ENCODE results near the gene NPAS3.

Gene NPAS3

DNA sequence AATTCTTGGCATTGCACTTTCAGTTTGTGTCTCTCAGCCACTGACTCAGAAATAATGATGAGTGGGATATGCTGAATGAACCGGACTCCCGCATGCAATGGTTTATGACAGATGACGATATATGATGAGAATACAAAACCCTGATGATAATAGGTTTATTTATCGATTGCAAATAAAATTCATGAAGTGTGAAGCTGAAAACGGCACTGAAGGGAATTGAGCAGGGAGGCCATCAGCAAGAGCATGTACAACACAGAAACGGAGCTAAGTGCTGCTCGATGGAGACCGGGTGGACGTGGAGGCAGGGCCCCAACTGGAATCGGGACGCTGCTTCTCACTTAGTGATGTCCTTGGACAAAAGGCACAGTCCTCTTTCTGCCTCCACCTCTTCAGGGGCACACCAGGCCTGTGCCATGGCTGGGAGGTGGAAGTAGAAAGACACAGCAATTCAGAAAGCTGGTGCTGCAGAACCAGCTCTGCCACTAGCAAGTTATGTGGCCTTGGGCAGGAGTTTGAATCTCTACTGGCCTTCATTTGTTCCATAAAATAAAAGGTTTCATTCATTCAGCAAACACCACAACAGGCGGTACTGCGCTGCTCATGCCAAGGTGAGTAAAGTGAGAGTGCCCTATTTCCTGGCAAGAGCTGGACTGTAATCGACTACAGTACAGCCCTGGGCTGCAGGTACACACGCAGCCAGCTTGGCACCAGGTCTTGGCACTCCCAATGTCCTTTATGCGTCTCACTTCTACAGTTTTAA lies 895.2 kb downstream of the NPAS3 start:
- no peak for DNase-seq

DNA sequence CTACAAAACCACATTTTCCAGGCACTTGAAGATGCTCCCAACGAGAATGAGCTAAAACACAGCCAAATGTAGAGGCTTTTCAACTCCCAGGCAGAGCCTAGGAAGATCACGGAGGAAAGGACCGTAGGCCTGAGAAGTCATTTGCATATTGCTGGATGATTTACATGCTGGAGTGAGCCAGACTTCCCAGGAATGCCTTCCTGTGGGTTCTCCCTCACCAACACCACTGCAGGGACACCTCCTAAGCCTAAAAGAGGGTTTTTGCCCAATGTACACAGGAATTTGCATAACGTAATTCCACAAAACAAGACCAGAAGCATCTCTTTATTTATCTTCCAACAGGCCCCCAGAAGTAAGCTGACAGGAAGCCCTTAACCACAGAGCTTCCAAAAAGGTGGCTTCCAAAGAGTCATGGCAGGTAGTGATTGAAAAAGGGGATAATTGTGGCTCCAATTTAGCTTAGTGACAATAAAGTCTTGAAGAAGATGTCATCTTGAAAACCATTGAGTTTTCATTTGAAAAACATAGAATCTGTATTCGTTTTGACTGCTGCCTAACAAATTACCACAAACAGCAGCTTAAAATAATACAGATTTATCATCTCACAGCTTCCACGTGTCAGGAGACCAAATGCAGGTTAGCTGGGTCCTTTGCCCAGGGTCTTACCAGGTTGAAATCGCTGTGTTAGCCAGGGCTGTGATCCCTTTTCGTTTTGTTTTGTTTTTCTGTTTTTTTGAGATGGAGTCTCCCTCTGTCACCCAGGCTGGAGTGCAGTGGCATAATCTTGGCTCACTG lies 896.0 kb downstream of the NPAS3 start:
- DNase-seq: no peak

DNA sequence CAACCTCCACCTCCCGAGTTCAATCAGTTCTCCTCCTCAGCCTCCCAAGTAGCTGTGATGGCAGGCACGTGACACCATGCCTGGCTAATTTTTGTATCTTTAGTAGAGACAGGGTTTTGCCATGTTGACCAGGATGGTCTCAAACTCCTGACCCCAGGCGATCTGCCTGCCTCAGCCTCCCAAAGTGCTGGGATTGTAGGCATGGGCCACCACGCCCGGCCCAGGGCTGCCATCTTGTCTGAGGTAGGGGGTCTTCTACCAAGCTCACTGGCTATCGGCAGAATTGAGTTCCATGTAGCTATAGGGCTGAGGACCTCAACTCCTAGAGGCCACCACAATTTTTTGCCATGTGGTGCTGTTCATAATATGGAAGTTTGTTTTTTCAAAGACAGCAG lies 896.6 kb downstream of the NPAS3 start:
- DNase-seq: no peak

DNA sequence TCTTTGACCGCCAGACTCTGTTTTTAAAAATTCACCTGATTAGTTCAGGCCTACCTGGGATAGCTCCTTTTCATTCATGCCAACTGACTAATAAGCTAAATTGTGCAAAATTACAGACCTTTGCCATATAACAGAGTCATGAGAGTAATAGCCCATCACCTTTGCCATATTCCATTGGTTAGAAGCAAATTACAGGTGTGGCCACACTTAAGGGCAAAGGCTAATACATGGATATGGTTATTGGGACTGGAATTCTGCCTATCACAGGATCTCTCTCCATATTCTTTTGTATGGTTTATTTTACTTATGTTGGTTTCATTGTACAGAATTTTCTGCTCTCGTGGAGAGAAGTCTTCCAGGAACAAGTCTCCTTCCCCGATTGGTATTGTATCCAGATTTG lies 897.0 kb downstream of the NPAS3 start:
- DNase-seq: no peak

DNA sequence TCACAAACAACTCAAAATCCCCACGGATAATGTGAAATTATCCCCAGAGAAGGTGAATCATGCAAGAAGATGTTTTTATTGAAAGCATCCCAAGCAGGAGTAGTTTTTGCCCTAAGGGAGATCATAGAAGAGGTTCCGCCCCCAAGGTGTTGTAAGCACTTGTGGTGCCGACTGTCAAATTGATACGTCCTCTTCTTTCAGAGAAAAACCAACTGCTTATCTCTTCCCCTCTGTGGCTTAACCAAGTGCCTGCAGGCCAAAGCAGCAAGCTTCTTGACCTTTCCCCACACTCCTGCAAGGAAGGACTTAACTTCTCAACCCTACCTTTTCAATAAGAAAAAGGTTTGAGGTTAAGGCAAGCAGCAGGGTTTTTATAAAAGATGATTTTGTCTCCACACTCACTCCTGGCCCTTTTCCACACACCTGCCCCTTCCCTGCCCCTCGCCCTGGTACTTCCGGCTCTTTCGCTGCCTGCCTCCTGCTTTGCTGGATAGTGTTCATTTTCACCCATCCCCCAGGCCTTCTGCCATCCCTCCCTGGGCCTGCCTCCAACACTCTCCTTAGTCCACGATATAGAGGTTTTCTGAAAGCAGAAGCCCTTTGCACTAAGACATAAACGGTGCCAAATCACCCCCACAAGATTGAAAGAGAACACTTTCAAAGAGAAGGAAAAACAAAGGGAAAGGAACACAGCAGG lies 897.7 kb downstream of the NPAS3 start:
- DNase-seq: no peak

DNA sequence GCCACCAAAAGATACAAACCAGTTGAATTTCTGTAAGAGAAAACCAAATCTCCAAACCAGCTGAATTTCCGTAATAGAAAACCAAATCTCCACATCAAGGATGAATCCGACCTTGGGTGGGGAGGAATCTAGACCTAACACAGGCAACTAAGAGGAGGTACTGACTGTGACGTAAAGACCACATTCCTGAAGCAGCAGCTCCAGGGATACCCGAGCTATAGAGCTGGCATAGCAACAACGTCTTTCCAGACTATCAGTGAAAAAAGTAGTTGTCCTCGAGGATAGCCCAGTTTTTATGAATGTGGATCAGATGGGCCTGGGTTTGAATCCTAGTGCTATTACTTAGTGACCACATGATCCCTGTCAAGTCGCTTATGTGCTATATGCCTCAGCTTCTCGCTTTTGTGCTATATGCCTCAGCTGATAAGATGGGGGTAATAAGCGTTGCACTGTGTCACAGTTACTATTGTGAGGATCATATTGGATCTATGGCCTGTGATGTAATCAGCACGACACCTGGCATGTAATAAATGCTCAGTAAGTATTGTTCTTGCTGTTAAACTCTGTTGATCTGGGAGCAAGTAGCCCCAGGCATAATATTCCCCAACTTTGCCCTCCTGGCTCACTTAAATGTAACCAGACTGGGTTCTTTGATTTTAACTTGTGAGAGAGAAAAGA lies 898.4 kb downstream of the NPAS3 start:
- DNase-seq: no peak

DNA sequence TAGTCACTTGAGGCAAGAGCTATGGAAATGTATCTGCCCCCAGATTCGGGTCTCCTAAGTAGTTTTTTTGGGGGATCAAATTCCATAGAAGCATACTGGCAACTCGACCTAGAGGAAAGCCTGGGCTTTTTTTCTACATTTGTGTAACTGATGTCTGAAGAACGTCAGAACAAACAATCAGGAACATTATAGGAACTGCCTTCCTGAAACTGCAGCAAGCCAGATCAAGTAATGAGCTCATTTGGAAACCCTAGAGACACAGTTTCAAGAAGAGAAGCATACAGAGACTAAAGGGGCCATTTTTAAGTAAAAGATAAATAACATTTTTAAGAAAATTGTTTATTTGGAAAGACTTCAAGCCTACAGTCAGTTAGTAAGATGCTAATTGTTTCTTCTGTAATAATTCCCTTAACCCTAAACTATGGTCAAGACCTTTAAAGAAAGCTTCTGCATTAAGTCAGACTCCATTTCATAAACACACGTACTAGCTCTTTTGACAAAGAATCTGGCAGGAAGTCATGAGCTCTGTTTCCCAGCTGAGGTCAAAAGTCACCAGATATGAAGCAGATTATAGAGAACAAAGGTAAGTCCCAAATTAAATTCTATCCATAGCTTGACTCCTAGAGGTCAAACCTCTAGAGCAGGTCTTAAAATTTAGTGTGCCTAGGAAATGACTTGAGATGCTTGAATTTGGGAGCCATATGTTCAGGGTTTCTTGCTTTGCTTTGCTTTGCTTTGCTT lies 899.4 kb downstream of the NPAS3 start:
- DNase-seq: no peak

DNA sequence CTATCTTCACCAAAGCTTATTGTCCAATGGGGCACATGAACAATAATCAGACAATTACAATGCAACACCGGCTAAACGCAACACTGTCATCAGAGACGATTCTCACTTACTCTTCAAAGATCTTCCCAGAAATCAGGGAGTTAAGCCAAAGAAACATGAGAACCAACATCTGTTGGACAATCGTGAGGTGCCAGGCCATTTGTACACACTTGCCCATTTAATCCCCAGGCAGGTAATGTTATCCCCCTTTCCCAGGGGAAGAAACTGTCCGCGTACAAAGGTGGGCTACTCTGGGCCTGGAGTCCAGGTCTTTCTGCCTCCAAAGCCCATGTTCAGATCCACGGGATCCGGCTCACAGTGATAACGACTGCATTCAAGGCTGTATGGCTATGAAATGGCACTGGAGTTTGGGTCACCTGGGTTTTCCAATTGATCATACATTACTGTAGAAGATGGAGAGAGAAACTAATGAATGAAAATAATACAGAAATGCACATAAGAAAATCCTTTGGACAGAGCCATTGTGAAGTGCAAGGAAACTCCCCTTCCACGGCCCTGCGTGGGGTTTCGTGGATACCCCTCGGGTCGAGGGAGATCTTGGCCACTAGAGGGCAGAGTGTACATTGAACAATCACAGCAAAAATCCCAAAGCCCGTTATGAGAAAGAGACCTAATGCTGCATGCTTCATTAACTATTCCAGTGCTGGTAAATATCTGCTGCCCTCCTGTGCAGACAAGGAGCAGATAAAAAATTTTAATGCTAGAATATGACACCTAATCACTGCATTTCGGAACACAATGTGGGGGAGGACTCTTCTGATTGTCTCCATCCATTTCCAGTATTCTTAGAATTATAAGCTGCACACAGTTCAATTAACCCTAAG lies 900.8 kb downstream of the NPAS3 start:
- DNase-seq: peak; percentile 62

DNA sequence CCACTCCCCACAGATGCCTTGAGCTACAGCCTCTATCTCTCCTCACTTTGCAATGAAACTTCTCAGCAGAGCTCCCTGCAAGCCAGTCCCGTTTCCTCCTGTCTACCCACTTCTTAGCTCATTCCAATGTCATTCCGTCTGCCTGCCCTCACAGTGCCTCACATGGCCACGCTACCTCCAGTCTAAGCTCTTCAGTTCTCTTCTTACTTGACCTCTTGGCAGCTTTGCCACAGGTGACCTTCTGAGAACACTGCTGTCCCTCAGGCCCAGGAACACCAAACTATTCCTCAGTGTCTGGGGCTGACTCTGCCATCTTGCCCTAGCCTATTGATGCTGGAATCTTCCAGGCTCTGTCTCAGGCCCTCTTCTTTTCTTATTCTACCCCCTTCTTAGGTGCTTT lies 902.1 kb downstream of the NPAS3 start:
- DNase-seq: no peak

DNA sequence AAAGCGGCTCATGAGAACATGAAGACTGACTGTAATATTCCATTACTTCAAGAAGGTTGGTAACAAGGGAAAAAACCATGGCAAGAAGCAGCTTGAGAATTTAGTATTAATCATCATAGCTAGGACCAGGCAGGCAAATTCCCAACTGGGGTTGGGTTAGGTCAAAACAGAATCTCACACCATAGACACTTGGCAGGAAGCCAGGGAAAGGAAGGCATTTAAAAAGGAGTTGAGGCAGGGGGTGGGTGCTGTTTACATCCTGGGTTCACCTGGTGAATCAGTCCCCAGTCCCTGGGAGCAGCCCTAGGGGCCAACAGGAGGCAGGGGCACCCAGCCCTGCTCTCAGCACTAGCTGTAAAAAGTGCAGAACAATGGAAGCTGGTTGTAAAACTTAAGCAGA lies 903.6 kb downstream of the NPAS3 start:
- DNase-seq: peak; percentile 4

DNA sequence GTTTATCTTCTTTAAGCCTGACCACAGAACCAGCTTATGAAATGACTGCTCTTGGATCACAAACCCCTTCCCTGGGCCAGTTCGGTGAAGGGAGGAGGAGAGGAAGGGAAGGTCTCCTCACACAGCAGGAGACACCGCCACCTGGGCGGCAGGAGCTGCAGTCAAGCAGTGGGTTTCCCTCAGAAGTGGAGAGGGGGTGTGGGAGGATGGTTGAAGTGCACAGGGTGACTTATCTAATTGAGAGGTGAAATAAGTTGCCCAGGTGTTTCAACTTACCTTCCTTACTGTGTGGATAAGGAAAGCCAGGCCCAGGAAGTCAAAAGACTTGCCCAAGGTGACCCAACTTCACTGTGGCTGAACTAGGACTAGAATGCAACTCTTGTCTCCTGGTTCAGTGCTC lies 905.4 kb downstream of the NPAS3 start:
- no peak for DNase-seq

DNA sequence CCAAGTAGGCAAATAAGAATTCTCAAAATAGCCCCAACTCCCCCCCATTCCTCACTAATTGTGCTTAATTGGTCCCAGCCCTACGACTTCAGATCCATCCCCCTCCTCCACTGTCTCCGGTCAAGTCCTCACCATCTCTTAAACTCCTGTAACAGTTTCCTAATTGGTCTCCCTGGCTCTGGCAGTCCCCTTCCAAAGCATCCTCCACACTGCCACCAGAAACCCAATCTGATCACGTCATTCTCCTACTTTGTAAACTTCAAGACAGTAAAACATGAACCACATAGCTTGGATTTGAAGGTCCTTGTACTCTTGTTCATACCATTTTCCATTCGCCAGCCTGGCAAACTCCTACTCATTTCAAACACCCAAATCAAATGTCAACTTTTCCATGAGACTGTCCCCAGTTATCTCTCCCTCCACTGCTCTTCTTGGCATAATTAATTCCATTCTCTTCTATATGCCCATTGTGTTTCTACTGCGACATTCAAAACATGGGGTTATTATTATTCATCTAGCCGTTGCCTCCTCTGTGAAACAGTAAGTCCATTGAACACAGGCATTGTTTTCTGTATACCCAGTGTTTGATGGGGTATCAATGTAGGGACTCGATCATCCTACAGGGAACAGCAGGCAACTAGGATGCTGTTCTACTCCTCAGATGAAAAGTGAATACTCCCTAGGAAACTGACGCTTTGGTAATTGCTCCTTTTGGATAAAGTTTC lies 907.6 kb downstream of the NPAS3 start:
- no peak for DNase-seq

DNA sequence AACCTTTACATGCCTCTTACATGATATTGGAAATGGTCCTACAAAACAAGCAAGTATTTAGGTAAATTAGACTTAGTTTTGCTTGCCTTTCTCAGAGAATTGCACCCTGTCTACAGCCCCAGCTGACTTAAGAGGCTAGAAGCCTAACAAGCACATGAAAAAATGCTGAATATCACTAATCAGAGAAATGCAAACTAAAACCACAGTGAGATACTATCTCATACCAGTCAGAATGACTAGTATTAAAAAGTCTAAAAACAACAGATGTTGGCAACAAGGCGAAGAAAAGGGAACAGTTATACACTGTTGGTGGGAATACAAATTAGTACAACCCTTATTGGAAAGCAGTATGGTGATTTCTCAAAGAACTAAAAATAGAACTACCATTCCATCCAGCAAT lies 908.4 kb downstream of the NPAS3 start:
- no peak for DNase-seq

DNA sequence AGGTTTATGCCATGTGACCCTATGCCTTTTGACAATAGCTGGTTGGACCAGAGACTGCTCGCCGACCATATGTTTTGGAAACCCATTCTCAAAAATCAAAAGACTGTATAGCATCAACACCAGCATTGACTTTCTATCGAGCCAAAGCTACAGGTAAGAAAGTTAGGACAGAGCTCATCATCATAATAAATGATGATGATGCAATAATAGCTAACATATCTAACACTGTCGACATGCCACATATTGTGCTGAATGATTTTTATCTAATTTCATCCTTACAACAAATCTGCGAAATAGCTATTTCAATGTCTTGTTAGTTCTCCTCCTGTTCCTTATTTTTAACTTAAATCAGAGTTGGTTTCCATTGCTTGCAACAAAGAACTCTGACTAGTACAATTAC lies 909.3 kb downstream of the NPAS3 start:
- DNase-seq: no peak

DNA sequence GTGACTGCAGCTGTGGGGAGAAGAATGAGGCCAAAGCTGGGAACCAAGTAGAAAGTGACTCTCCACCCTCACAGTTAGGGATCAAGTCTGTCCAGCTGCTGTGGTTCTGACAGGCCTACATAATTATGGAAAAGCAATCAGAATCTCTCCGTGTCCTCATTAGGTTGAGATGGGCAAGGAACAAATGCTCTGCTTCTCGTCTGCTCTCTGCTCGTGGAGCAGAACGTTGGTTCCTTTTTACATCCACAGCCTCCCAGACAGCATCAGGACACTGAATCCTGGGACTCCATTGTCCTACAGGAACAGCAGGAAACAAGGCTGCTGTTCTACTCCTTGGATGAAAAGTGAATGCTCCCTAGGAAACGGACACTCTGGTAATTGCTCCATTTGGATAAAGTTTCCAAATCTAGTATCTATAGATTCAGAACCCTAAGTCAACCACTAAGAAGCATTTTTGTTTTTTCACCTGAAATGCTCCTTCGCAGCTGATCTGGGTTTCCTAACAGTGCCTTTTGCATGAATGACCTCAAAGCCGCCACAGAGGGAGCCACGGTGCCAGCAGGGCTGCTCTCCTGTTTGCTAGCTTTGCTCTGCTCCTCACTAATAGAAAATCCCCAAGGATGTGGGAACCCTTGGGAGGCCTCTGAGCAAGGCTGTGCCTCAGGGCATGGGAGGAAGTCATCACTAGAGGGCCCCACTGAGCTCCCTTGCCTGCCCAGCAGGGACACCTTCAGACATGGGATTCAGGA lies 910.2 kb downstream of the NPAS3 start:
- DNase-seq: peak; percentile 37

DNA sequence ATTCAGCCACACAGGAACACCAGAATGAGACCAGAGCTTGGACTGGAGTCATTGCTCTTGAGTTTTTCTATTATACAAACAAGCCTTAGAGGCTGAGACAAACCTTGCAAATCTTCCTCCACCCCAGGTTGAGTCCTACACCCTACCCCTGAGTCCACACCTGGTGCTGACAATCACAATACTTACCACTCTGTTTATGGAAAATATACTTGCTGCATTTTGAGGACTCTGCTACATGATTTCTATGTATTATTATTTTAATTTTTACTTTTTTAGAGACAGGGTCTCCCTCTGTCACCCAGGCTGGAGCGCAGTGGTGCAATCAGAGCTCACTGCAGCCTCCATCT lies 910.7 kb downstream of the NPAS3 start:
- DNase-seq: no peak

DNA sequence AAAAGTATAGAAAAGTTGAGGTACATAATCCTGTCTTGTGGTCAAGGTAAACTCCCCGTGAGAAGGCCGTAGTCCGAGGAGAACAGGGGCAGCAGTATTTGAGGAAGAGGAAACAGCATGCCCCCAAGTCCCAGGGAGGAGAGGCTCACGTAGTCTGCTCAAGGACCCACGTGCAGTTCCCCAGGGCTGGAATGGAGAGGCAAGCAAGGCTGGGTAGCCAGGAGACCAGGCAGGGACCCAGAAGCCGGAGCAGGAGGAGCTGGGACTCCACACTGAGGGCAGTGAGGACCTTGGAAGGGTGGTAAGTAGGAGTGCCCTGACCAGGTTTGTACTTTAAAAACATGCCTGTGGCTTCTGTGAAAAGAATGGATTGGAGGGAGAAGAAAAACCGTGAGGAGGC lies 912.1 kb downstream of the NPAS3 start:
- no peak for DNase-seq

DNA sequence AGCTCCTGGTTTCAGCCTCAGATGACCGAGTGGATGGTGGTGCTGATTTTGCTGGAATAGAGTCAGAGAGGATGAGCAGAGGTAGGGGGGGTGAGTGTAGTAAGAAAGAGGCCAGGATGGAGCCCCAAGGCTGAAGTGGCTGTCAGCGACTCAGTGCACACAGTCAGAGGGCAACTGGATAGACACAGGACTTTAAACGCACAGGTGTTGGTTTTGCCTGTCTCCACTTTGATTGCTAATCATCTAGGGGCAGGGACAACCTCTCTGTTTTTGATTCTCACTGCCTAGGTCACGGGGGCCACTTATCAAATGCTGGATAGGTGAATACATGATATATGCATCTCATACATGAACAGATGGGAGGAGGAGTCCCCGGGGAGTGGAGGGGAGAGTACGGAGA lies 912.7 kb downstream of the NPAS3 start:
- no peak for DNase-seq

DNA sequence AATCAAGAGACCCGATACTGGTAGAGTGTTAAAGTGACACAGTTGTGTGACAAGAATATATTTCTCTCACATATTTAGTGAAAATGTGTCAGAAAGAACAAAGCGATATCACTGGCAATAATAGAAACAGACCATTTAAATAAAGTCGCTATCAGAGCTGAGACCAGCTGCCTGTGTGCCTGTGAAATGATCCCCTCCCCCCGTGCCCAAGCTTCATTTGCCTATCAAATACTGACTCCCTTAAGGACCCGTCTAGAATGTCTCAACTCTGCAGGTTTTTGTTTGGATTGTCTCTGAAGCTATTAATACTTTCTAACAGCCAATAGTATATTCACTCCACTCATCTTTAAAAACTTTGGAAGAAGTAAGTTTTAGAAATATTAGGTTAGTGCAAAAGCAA lies 913.3 kb downstream of the NPAS3 start:
- DNase-seq: no peak

Data from activated CD4-positive, alpha-beta T cell treated with anti-CD3 and anti-CD28 coated beads for 48 hours (primary cell).